ENCODE results near the gene TMEM38B.
"Not testable (repeated sequence)": the region's sequence is repeated elsewhere in the genome, so short reads cannot be mapped to it uniquely, and the experiment has no call there.

TMEM38B gene

DNA sequence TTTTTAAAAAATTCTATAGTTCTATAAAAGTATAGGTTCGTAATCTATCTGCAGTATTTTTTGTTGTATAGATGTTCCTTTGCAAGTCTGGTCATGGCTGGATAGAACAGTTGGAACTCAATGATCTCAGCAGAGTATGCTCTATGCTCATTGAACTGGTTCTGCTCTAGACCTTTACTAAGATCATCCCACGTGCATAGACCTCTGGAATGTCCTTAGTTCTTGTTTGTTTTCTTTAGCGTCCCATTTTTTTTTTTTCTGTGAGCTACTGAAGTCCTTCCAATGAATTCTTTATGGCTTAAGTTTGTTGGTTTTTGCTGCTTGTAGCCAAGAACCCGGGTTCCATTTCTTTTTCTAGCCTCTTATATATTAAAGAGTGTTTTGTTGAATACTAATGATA is 3.5 kb downstream of the TMEM38B start:
- no peak overlapping the region for H3K23ac ChIP-seq (ENCODE audit: low read length)
- no peak overlapping the region for H3K56ac ChIP-seq (ENCODE audit: low read length)
- H2BK120ac ChIP-seq (ENCODE audit: low read depth, low read length): no peak overlapping the region
- no peak overlapping the region for H2BK5ac ChIP-seq (ENCODE audit: low read length)
- H4K8ac ChIP-seq (ENCODE audit: low read depth, low read length): no peak overlapping the region
- H3K36me3 ChIP-seq (ENCODE audit: control insufficient read depth, insufficient read depth, low read length): no peaks in the 10 kb centered on the region
- no peak overlapping the region for H3K18ac ChIP-seq (ENCODE audit: low read length)
- H3K79me2 ChIP-seq (ENCODE audit: control insufficient read depth, insufficient read depth, low read length): no peaks in the 10 kb centered on the region
- H3K9ac ChIP-seq (ENCODE audit: low read length): no peak overlapping the region
- DNase-seq: no peak
- no peak overlapping the region for H3K4me3 ChIP-seq (ENCODE audit: low read length)
- no peaks in the 10 kb centered on the region for H3K79me1 ChIP-seq (ENCODE audit: low read length)
- H4K5ac ChIP-seq (ENCODE audit: low read length): no peak overlapping the region
- H2AK5ac ChIP-seq (ENCODE audit: low read length): no peak overlapping the region
- no peak overlapping the region for H3K27ac ChIP-seq (ENCODE audit: low read depth, low read length)
- peaks cover 7% of the 10 kb centered on the region for H3K4me1 ChIP-seq (ENCODE audit: control insufficient read depth, low read depth, low read length)
- no peak overlapping the region for H3K4ac ChIP-seq (ENCODE audit: low read depth, low read length)
- no peak overlapping the region for H2BK15ac ChIP-seq (replicated peaks; ENCODE audit: low read depth)
- WGBS (ENCODE audit: extremely low coverage, insufficient coverage, low lambda C conversion rate): no CpG with 5 or more reads among the region's 4 CpGs
- H3K4me2 ChIP-seq (ENCODE audit: low read length): no peak overlapping the region
- peaks cover 9% of the 10 kb centered on the region for H3K27me3 ChIP-seq (ENCODE audit: insufficient read depth, low read length, poor library complexity)

DNA sequence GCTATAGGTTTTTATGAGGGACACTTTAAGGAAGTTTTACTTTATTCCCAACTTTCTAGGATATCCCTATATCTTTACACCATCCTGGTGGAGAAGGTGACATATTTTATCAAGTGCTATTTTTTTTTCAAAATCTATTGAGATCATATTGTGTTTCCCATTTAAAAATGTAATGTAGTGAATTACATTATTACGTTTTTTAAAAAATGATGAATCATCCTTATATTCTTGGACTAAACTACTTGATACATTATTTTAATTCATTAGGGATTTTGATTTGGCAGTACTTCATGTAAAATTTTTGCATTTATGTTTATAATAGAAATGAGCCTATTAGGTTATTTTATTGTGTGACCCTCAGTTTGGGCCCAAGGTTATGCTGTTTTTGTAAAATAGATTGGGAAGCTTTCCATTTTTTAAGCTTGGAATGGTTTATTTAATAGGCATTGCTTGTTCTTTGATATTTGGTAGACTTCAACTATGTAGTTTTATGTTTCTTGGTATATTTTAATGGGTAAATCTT is 4.1 kb downstream of the TMEM38B start:
- H2BK120ac ChIP-seq (ENCODE audit: low read depth, low read length): no peak overlapping the region
- H3K18ac ChIP-seq (ENCODE audit: low read length): no peak overlapping the region
- H3K9ac ChIP-seq (ENCODE audit: low read length): no peak overlapping the region
- no peaks in the 10 kb centered on the region for H3K79me2 ChIP-seq (ENCODE audit: control insufficient read depth, insufficient read depth, low read length)
- no peak overlapping the region for H3K4me2 ChIP-seq (ENCODE audit: low read length)
- H3K79me1 ChIP-seq (ENCODE audit: low read length): no peaks in the 10 kb centered on the region
- no peaks in the 10 kb centered on the region for H3K36me3 ChIP-seq (ENCODE audit: control insufficient read depth, insufficient read depth, low read length)
- no peak overlapping the region for H3K23ac ChIP-seq (ENCODE audit: low read length)
- no peak overlapping the region for H4K8ac ChIP-seq (ENCODE audit: low read depth, low read length)
- H2BK5ac ChIP-seq (ENCODE audit: low read length): no peak overlapping the region
- no peak overlapping the region for H2BK15ac ChIP-seq (replicated peaks; ENCODE audit: low read depth)
- DNase-seq: no peak
- peaks cover 7% of the 10 kb centered on the region for H3K27me3 ChIP-seq (ENCODE audit: insufficient read depth, low read length, poor library complexity)
- H3K4me1 ChIP-seq (ENCODE audit: control insufficient read depth, low read depth, low read length): peaks cover 6% of the 10 kb centered on the region
- no peak overlapping the region for H3K56ac ChIP-seq (ENCODE audit: low read length)
- no peak overlapping the region for H3K27ac ChIP-seq (ENCODE audit: low read depth, low read length)
- no peak overlapping the region for H4K5ac ChIP-seq (ENCODE audit: low read length)
- no peak overlapping the region for H2AK5ac ChIP-seq (ENCODE audit: low read length)
- no peak overlapping the region for H3K4me3 ChIP-seq (ENCODE audit: low read length)
- no CpG with 5 or more reads among the region's 1 CpG for WGBS (ENCODE audit: extremely low coverage, insufficient coverage, low lambda C conversion rate)
- no peak overlapping the region for H3K4ac ChIP-seq (ENCODE audit: low read depth, low read length)

DNA sequence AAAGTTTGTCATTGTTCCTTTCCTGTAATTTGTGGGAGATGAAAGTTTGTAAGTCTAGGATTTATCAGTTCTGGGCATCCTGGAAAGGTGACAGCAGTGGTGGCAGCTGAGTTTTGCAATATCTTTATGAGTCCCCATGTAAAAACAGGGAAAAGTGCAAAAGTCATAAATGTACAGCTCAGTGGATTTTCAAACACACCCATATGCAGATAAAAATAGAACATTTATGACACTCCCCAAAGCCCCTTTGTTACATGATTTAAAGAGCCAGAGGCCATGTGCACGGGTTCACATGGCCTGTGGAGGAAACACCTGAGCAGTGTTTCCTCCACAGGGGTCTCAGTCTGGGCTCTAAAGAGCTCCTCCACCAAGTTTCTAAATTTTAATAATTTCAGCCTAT is 6.3 kb downstream of the TMEM38B start:
- H2BK5ac ChIP-seq (ENCODE audit: low read length): no peak overlapping the region
- no peak overlapping the region for H2BK15ac ChIP-seq (replicated peaks; ENCODE audit: low read depth)
- no peaks in the 10 kb centered on the region for H3K27me3 ChIP-seq (ENCODE audit: insufficient read depth, low read length, poor library complexity)
- H3K9ac ChIP-seq (ENCODE audit: low read length): no peak overlapping the region
- H3K18ac ChIP-seq (ENCODE audit: low read length): no peak overlapping the region
- H3K36me3 ChIP-seq (ENCODE audit: control insufficient read depth, insufficient read depth, low read length): no peaks in the 10 kb centered on the region
- H3K4me2 ChIP-seq (ENCODE audit: low read length): no peak overlapping the region
- no peak for DNase-seq
- no peak overlapping the region for H4K5ac ChIP-seq (ENCODE audit: low read length)
- no CpG with 5 or more reads among the region's 1 CpG for WGBS (ENCODE audit: extremely low coverage, insufficient coverage, low lambda C conversion rate)
- H2BK120ac ChIP-seq (ENCODE audit: low read depth, low read length): no peak overlapping the region
- H3K79me1 ChIP-seq (ENCODE audit: low read length): no peaks in the 10 kb centered on the region
- H3K4ac ChIP-seq (ENCODE audit: low read depth, low read length): no peak overlapping the region
- no peak overlapping the region for H3K4me3 ChIP-seq (ENCODE audit: low read length)
- H3K4me1 ChIP-seq (ENCODE audit: control insufficient read depth, low read depth, low read length): no peaks in the 10 kb centered on the region
- H4K8ac ChIP-seq (ENCODE audit: low read depth, low read length): no peak overlapping the region
- H3K23ac ChIP-seq (ENCODE audit: low read length): no peak overlapping the region
- H2AK5ac ChIP-seq (ENCODE audit: low read length): no peak overlapping the region
- no peak overlapping the region for H3K56ac ChIP-seq (ENCODE audit: low read length)
- H3K27ac ChIP-seq (ENCODE audit: low read depth, low read length): no peak overlapping the region
- no peaks in the 10 kb centered on the region for H3K79me2 ChIP-seq (ENCODE audit: control insufficient read depth, insufficient read depth, low read length)

- WGBS (ENCODE audit: extremely low coverage, insufficient coverage, low lambda C conversion rate): no CpG with 5 or more reads among the region's 2 CpGs
These were observed 6.8 kb downstream of the TMEM38B start for GRCh38 chr9:105701145-105701544.

GRCh38 chr9:105702207-105702606 is 7.9 kb downstream of the TMEM38B start:
- H2BK15ac ChIP-seq (replicated peaks; ENCODE audit: low read depth): no peak overlapping the region
- no peaks in the 10 kb centered on the region for H3K4me1 ChIP-seq (ENCODE audit: control insufficient read depth, low read depth, low read length)
- no peaks in the 10 kb centered on the region for H3K36me3 ChIP-seq (ENCODE audit: control insufficient read depth, insufficient read depth, low read length)
- H3K4ac ChIP-seq (ENCODE audit: low read depth, low read length): no peak overlapping the region
- H3K56ac ChIP-seq (ENCODE audit: low read length): no peak overlapping the region
- H3K79me2 ChIP-seq (ENCODE audit: control insufficient read depth, insufficient read depth, low read length): no peaks in the 10 kb centered on the region
- no peak for DNase-seq
- H3K4me3 ChIP-seq (ENCODE audit: low read length): no peak overlapping the region
- H3K23ac ChIP-seq (ENCODE audit: low read length): no peak overlapping the region
- no peaks in the 10 kb centered on the region for H3K79me1 ChIP-seq (ENCODE audit: low read length)
- H3K9ac ChIP-seq (ENCODE audit: low read length): no peak overlapping the region
- 7% methylated on average over 1 of the region's 1 CpG for WGBS (ENCODE audit: extremely low coverage, insufficient coverage, low lambda C conversion rate)
- no peak overlapping the region for H3K27ac ChIP-seq (ENCODE audit: low read depth, low read length)
- no peak overlapping the region for H2AK5ac ChIP-seq (ENCODE audit: low read length)
- H3K27me3 ChIP-seq (ENCODE audit: insufficient read depth, low read length, poor library complexity): no peaks in the 10 kb centered on the region
- H2BK120ac ChIP-seq (ENCODE audit: low read depth, low read length): no peak overlapping the region
- H3K4me2 ChIP-seq (ENCODE audit: low read length): no peak overlapping the region
- H3K18ac ChIP-seq (ENCODE audit: low read length): no peak overlapping the region
- no peak overlapping the region for H4K5ac ChIP-seq (ENCODE audit: low read length)
- no peak overlapping the region for H4K8ac ChIP-seq (ENCODE audit: low read depth, low read length)
- no peak overlapping the region for H2BK5ac ChIP-seq (ENCODE audit: low read length)

More at GRCh38 chr9:105701145-105701544, 6.8 kb downstream of the TMEM38B start:
- Histone ChIP-seq H4K8ac (ENCODE audit: low read depth, low read length) (no peak overlapping the region), H2AK5ac (ENCODE audit: low read length) (no peak overlapping the region), H2BK15ac (replicated peaks; ENCODE audit: low read depth) (no peak overlapping the region), H3K4ac (ENCODE audit: low read depth, low read length) (no peak overlapping the region), H3K79me1 (ENCODE audit: low read length) (no peaks in the 10 kb centered on the region), H3K9ac (ENCODE audit: low read length) (no peak overlapping the region), H3K4me3 (ENCODE audit: low read length) (no peak overlapping the region), H3K36me3 (ENCODE audit: control insufficient read depth, insufficient read depth, low read length) (no peaks in the 10 kb centered on the region), H3K4me1 (ENCODE audit: control insufficient read depth, low read depth, low read length) (no peaks in the 10 kb centered on the region), H3K27ac (ENCODE audit: low read depth, low read length) (no peak overlapping the region), H3K56ac (ENCODE audit: low read length) (no peak overlapping the region), H3K79me2 (ENCODE audit: control insufficient read depth, insufficient read depth, low read length) (no peaks in the 10 kb centered on the region), H2BK5ac (ENCODE audit: low read length) (no peak overlapping the region), H3K4me2 (ENCODE audit: low read length) (no peak overlapping the region), H3K27me3 (ENCODE audit: insufficient read depth, low read length, poor library complexity) (no peaks in the 10 kb centered on the region), H3K18ac (ENCODE audit: low read length) (no peak overlapping the region), H4K5ac (ENCODE audit: low read length) (no peak overlapping the region), H2BK120ac (ENCODE audit: low read depth, low read length) (no peak overlapping the region), H3K23ac (ENCODE audit: low read length) (no peak overlapping the region)
- no peak for DNase-seq

GRCh38 chr9:105703638-105704037 is 9.3 kb downstream of the TMEM38B start:
- H2BK5ac ChIP-seq (ENCODE audit: low read length); H3K4me3 ChIP-seq (ENCODE audit: low read length); H4K5ac ChIP-seq (ENCODE audit: low read length); H3K23ac ChIP-seq (ENCODE audit: low read length); H2BK15ac ChIP-seq (replicated peaks; ENCODE audit: low read depth); H3K36me3 ChIP-seq (ENCODE audit: control insufficient read depth, insufficient read depth, low read length); H3K4me2 ChIP-seq (ENCODE audit: low read length); H3K9ac ChIP-seq (ENCODE audit: low read length); H3K18ac ChIP-seq (ENCODE audit: low read length); DNase-seq; H3K79me1 ChIP-seq (ENCODE audit: low read length); H2BK120ac ChIP-seq (ENCODE audit: low read depth, low read length); H3K27me3 ChIP-seq (ENCODE audit: insufficient read depth, low read length, poor library complexity); H4K8ac ChIP-seq (ENCODE audit: low read depth, low read length); H3K4me1 ChIP-seq (ENCODE audit: control insufficient read depth, low read depth, low read length); H2AK5ac ChIP-seq (ENCODE audit: low read length); H3K79me2 ChIP-seq (ENCODE audit: control insufficient read depth, insufficient read depth, low read length); H3K56ac ChIP-seq (ENCODE audit: low read length); H3K27ac ChIP-seq (ENCODE audit: low read depth, low read length); H3K4ac ChIP-seq (ENCODE audit: low read depth, low read length): not testable (repeated sequence)
- no CpG with 5 or more reads among the region's 4 CpGs for WGBS (ENCODE audit: extremely low coverage, insufficient coverage, low lambda C conversion rate)
